GM23338 (cell line): ENCODE measurements around the gene GAPDHS. TPM values are rescaled to one million over a fixed set of nuclear protein-coding genes. Genes with fewer than 3 reads are reported as not detected.
A peak's percentile ranks its signal among the peaks of the same experiment; 100 is the strongest.

ENCODE experiments used
- ATAC-seq: fragments of 200-7000 bp; cut with Tn5 transposase; 3 replicates; pipeline ENCODE4 v1.9.1; 2020
- DNase-seq: peaks from one replicate; pipeline ENCODE4 v3.0.0-alpha.2; 2015; ENCODE audit warnings: low spot score
- H2AFZ ChIP-seq: fragments of 200-600 bp; sonication (generic); 2 replicates; pipeline ENCODE4 v1.8.0; 2016; ENCODE audit warnings: antibody characterized with exemption, mild to moderate bottlenecking, moderate library complexity
- H3F3A ChIP-seq: fragments of 200-600 bp; sonication (generic); replicated peaks from 2 replicates; pipeline ENCODE4 v1.8.0; 2017; ENCODE audit warnings: antibody characterized with exemption, mixed run types, low read depth
- H3K27ac ChIP-seq: fragments of 200-600 bp; sonication (generic); 2 replicates; pipeline ENCODE4 v1.6.1; 2016; ENCODE audit warnings: low read depth
- H3K27me3 ChIP-seq: fragments of 200-600 bp; sonication (generic); 2 replicates; pipeline ENCODE4 v1.8.0; 2016; ENCODE audit warnings: mild to moderate bottlenecking, mixed run types, moderate library complexity; ENCODE audit not compliant: insufficient read depth
- H3K36me3 ChIP-seq: fragments of 200-600 bp; sonication (generic); 2 replicates; pipeline ENCODE4 v1.8.0; 2016; ENCODE audit warnings: mild to moderate bottlenecking; ENCODE audit not compliant: insufficient read depth
- H3K4me1 ChIP-seq: fragments of 200-600 bp; sonication (generic); 2 replicates; pipeline ENCODE4 v1.8.0; 2016; ENCODE audit warnings: mild to moderate bottlenecking, moderate library complexity; ENCODE audit not compliant: insufficient read depth
- H3K4me2 ChIP-seq: fragments of 200-600 bp; sonication (generic); 2 replicates; pipeline ENCODE4 v1.7.1; 2017; ENCODE audit warnings: mixed run types
- H3K4me3 ChIP-seq: fragments of 200-600 bp; sonication (generic); 2 replicates; pipeline ENCODE4 v1.6.1; 2016; ENCODE audit warnings: mixed run types
- H3K79me2 ChIP-seq: fragments of 200-600 bp; sonication (generic); replicated peaks from 2 replicates; pipeline ENCODE4 v1.8.0; 2017; ENCODE audit warnings: mild to moderate bottlenecking; ENCODE audit not compliant: insufficient read depth
- H3K9me2 ChIP-seq: fragments of 200-600 bp; sonication (generic); 2 replicates; pipeline ENCODE4 v1.8.0; 2017; ENCODE audit not compliant: insufficient read depth
- H4K20me1 ChIP-seq: fragments of 200-600 bp; sonication (generic); replicated peaks from 2 replicates; pipeline ENCODE4 v1.8.0; 2017; ENCODE audit warnings: mild to moderate bottlenecking; ENCODE audit not compliant: insufficient read depth
- H3K27ac Mint-ChIP-seq: 2 replicates; pipeline ENCODE4 v1.8.0; 2020; ENCODE audit warnings: inconsistent platforms, mild to moderate bottlenecking, moderate library complexity, mixed read lengths
- H3K27me3 Mint-ChIP-seq: 3 replicates; pipeline ENCODE4 v1.8.0; 2022; ENCODE audit warnings: low read depth, mild to moderate bottlenecking, moderate library complexity, mixed read lengths, inconsistent platforms; ENCODE audit not compliant: insufficient read depth, poor library complexity
- H3K36me3 Mint-ChIP-seq: 3 replicates; pipeline ENCODE4 v1.8.0; 2021; ENCODE audit warnings: low read depth, mild to moderate bottlenecking, inconsistent platforms, moderate library complexity, mixed read lengths
- H3K4me1 Mint-ChIP-seq: 3 replicates; pipeline ENCODE4 v1.8.0; 2020; ENCODE audit warnings: mild to moderate bottlenecking, inconsistent platforms, mixed read lengths
- H3K4me3 Mint-ChIP-seq: 3 replicates; pipeline ENCODE4 v1.8.0; 2021; ENCODE audit warnings: moderate library complexity, mild to moderate bottlenecking, inconsistent platforms, mixed read lengths
- H3K9me3 Mint-ChIP-seq: 3 replicates; pipeline ENCODE4 v1.8.0; 2020; ENCODE audit warnings: moderate library complexity, mild to moderate bottlenecking, inconsistent platforms, mixed read lengths
- CTCF ChIP-seq, 2 experiments: fragments of 200-600 bp in 1 of 2; sonication (generic) in 1 of 2; conservative IDR thresholded peaks; 2 replicates each; pipeline versions ENCODE4 v1.5.1 to v1.6.1; 2016 to 2017; ENCODE audit warnings: antibody characterized with exemption in 2 of 2, low read depth in 2 of 2, mild to moderate bottlenecking in 2 of 2, moderate library complexity in 1 of 2
- ETS1 ChIP-seq: IDR thresholded peaks from 2 replicates; pipeline ENCODE4 v1.6.1; 2016; ENCODE audit warnings: antibody characterized with exemption
- JUNB ChIP-seq: IDR thresholded peaks from one replicate; pipeline ENCODE4 v1.6.1; 2016; ENCODE audit warnings: antibody characterized with exemption; ENCODE audit not compliant: unreplicated experiment
- REST ChIP-seq: IDR thresholded peaks from one replicate; pipeline ENCODE4 v1.6.1; 2018; ENCODE audit warnings: antibody characterized with exemption; ENCODE audit not compliant: unreplicated experiment
- STAT1 ChIP-seq: IDR thresholded peaks from one replicate; pipeline ENCODE4 v1.6.1; 2016; ENCODE audit warnings: antibody characterized with exemption; ENCODE audit not compliant: unreplicated experiment
- ZNF331 ChIP-seq: fragments of 250-450 bp; sonication (Bioruptor Pico); IDR thresholded peaks from 2 replicates; pipeline ENCODE4 v1.5.0; 2020; ENCODE audit warnings: low read depth, mild to moderate bottlenecking, moderate library complexity
- polyA plus RNA-seq: library from polyadenylated mRNA; unstranded; fragments of >200 nt; fragmentation: Nextera tagmentation; extraction: Ambion mirVana; gene quantifications from 2 replicates; pipeline ENCODE4 v1.2.1, GENCODE V29; 2016
- total RNA-seq: library from RNA; depleted of rRNA; stranded (reverse); fragments of >200 nt; shearing (Covaris generic); gene quantifications from 2 replicates; pipeline ENCODE4 v1.2.3, GENCODE V29; 2014

GAPDHS gene
- total and polyA plus RNA-seq, 2 experiments from 2014 or later, result not detected

- H3K79me2 ChIP-seq, result no peaks in the 10 kb centered on the region
- peaks cover 37% of the 10 kb centered on the region for H3K4me1 Mint-ChIP-seq
These were observed 8.9 kb upstream of the GAPDHS start for GRCh38 chr19:35524181-35524837.

More at GRCh38 chr19:35524181-35524837, 8.9 kb upstream of the GAPDHS start:
- TF ChIP-seq REST (peak; percentile 60), JUNB (no peak), STAT1 (no peak), ZNF331 (no peak), ETS1 (no peak), CTCF (conservative IDR thresholded peaks at IDR 0.05; ENCODE audit: low read depth in 2 of 2) (no peak)
- H3K4me3 Mint-ChIP-seq, result peak overlapping the region; percentile 56
- no peaks in the 10 kb centered on the region for H3K9me3 Mint-ChIP-seq
- H3F3A ChIP-seq, result no peaks in the 10 kb centered on the region
- peak overlapping the region; percentile 47 for H3K4me3 ChIP-seq
- H3K27ac Mint-ChIP-seq, result no peak overlapping the region
- H3K36me3 ChIP-seq, result no peaks in the 10 kb centered on the region
- no peak overlapping the region for H3K27ac ChIP-seq
- ATAC-seq, result peak; percentile 77
- H3K36me3 Mint-ChIP-seq, result no peaks in the 10 kb centered on the region; the same call in 2 of the 3 replicates
- H2AFZ ChIP-seq, result peak overlapping the region; percentile 94
- H3K27me3 ChIP-seq, result no peaks in the 10 kb centered on the region
- peak; percentile 66 for DNase-seq
- H3K27me3 Mint-ChIP-seq, result peaks cover 23% of the 10 kb centered on the region
- H3K4me1 ChIP-seq, result peaks cover 24% of the 10 kb centered on the region
- H3K9me2 ChIP-seq, result no peaks in the 10 kb centered on the region
- no peaks in the 10 kb centered on the region for H4K20me1 ChIP-seq
- H3K4me2 ChIP-seq, result peak overlapping the region; percentile 75
